ENCODE data around the gene EWSR1.

EWSR1 gene

DNA sequence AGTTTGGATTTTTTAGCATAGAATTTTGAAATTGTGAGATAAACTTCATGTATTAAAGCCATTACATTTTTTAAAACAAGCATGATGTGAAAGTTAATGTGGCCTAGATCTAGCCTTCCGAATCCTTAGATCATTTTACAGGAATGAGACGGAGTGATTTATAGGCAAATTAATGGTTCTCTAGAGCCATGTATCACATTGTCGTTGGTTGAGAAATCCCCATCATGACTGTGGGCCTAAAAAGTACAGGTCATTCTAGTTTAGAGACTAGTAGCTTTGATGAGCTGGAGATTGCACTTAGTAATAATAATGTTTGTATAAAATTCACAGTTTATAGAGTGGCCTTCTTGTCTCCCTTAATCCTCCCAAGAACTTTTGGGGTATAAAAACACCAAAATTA, 7.1 kb downstream of the EWSR1 start:
- ChIA-PET CTCF (interaction anchor here (0.7 to 1.8 kb wide), 2 partner anchors 84 to 278 kb away, joined by 3 to 4 read pairs; partner anchors contain the start of gene THOC5), POLR2A (no interaction called here)
- Histone ChIP-seq H3K4me1 (ENCODE audit: control insufficient read depth, insufficient read depth, low read length) (peaks cover 7% of the 10 kb centered on the region), H3K9me3 (ENCODE audit: control insufficient read depth, insufficient read depth, low read depth, low read length) (no peaks in the 10 kb centered on the region), H3K4me3 (ENCODE audit: low read depth, low read length) (no peak overlapping the region), H3K36me3 (ENCODE audit: control insufficient read depth in 2 of 2, insufficient read depth in 1 of 2, low read length in 2 of 2) (peaks cover 69 to 99% of the 10 kb centered on the region in 2 experiments), H3K27ac (ENCODE audit: extremely low read depth, low read depth, low read length) (no peak overlapping the region)
- TF ChIP-seq, protein P1, sequence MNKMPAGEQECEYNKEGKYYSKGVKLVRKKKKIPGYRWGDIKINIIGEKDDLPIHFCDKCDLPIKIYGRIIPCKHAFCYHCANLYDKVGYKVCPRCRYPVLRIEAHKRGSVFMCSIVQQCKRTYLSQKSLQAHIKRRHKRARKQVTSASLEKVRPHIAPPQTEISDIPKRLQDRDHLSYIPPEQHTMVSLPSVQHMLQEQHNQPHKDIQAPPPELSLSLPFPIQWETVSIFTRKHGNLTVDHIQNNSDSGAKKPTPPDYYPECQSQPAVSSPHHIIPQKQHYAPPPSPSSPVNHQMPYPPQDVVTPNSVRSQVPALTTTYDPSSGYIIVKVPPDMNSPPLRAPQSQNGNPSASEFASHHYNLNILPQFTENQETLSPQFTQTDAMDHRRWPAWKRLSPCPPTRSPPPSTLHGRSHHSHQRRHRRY (tag by site-specific recombination; IDR thresholded peaks at IDR 0.05), result no peak
- TF ChIP-seq, protein P2, sequence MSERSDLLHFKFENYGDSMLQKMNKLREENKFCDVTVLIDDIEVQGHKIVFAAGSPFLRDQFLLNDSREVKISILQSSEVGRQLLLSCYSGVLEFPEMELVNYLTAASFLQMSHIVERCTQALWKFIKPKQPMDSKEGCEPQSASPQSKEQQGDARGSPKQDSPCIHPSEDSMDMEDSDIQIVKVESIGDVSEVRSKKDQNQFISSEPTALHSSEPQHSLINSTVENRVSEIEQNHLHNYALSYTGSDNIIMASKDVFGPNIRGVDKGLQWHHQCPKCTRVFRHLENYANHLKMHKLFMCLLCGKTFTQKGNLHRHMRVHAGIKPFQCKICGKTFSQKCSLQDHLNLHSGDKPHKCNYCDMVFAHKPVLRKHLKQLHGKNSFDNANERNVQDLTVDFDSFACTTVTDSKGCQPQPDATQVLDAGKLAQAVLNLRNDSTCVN (tag by site-specific recombination; optimal IDR thresholded peaks at IDR 0.05), result no peak
- TF ChIP-seq ZNF391 (tag by site-specific recombination; IDR thresholded peaks at IDR 0.05; ENCODE audit: borderline replicate concordance, low read depth), result no peak
- TF ChIP-seq ZNF777 (tag by site-specific recombination; IDR thresholded peaks at IDR 0.05; ENCODE audit: borderline replicate concordance), result no peak
- TF ChIP-seq, protein P3, sequence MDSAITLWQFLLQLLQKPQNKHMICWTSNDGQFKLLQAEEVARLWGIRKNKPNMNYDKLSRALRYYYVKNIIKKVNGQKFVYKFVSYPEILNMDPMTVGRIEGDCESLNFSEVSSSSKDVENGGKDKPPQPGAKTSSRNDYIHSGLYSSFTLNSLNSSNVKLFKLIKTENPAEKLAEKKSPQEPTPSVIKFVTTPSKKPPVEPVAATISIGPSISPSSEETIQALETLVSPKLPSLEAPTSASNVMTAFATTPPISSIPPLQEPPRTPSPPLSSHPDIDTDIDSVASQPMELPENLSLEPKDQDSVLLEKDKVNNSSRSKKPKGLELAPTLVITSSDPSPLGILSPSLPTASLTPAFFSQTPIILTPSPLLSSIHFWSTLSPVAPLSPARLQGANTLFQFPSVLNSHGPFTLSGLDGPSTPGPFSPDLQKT (IDR thresholded peaks at IDR 0.05; ENCODE audit: borderline replicate concordance, low read depth, low read length), result no peak
- TF ChIP-seq ZNF76 (tag by site-specific recombination; IDR thresholded peaks at IDR 0.05; ENCODE audit: borderline replicate concordance, low read depth), result no peak
- no peak for TF ChIP-seq ZBTB7A (tag by site-specific recombination; IDR thresholded peaks at IDR 0.05; ENCODE audit: low read depth)
- no peak for TF ChIP-seq GFI1B (tag by site-specific recombination; IDR thresholded peaks at IDR 0.05)
- no peak for TF ChIP-seq ZNF624 (tag by site-specific recombination; IDR thresholded peaks at IDR 0.05)
- TF ChIP-seq ZNF266 (tag by site-specific recombination; IDR thresholded peaks at IDR 0.05; ENCODE audit: low read depth), result no peak
- peak; percentile 43 for TF ChIP-seq SP7 (tag by site-specific recombination; IDR thresholded peaks at IDR 0.05)
- TF ChIP-seq ZNF501 (tag by site-specific recombination; IDR thresholded peaks at IDR 0.05), result no peak
- no peak for TF ChIP-seq ZNF792 (tag by site-specific recombination; IDR thresholded peaks at IDR 0.05)
- no peak for TF ChIP-seq ZNF791 (tag by site-specific recombination; IDR thresholded peaks at IDR 0.05)
- TF ChIP-seq PRDM6 (tag by site-specific recombination; IDR thresholded peaks at IDR 0.05), result peak; percentile 34; the same call in 1 of the 2 replicates
- TF ChIP-seq ZNF629 (tag by site-specific recombination; IDR thresholded peaks at IDR 0.05), result no peak

DNA sequence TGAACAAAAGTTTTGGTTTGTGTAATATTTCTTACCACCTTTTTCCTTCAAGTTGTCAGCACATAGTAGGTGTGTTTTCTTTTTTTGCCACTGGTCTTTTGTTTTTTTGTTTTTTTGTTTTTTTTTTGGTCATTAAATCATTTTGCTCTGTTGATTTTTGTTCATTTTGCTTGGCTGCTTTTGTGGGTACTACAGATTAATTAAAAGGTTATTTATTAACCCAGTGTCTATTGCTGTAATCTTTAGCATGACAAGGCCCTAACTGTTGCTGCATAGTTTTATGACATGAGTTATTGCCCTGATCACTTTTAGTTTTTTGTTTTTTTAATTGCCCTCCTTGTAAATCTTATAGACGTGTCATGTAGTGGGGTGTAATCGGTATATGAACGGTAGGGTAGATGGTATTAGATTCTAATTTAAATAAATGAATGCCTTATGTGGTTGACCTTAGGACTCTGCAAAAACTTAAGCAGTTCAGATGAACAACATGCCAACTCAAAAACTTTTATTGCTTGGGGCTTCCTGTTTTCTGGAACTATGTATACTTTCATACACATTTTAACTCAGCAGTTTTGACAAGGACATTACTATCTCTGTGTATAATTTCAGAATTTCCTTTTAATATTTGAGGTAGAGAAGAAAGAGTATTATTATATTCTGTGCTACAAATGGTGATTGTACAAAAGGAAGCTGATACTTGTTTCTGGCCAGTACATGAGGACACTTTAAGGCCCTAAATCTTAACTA, 7.9 kb downstream of the EWSR1 start:
- CTCF ChIA-PET, result interaction anchor here (0.6 to 0.7 kb wide), 2 partner anchors 189 to 278 kb away, joined by 3 read pairs; partner anchors contain the start of gene THOC5
- no peaks in the 10 kb centered on the region for H3K9me3 ChIP-seq (ENCODE audit: control insufficient read depth, insufficient read depth, low read depth, low read length)
- H3K27ac ChIP-seq (ENCODE audit: extremely low read depth, low read depth, low read length), result peak overlapping the region; percentile 14; the same call in 1 of the 2 replicates
- peaks cover 3% of the 10 kb centered on the region for H3K4me1 ChIP-seq (ENCODE audit: control insufficient read depth, insufficient read depth, low read length)
- H3K4me3 ChIP-seq (ENCODE audit: low read depth, low read length), result no peak overlapping the region
- POLR2A ChIA-PET, result interaction anchor here (1.0 to 1.8 kb wide), 2 partner anchors 9 to 11 kb away, joined by 3 to 12 read pairs; no protein-coding TSS in a partner anchor
- peaks cover 76 to 97% of the 10 kb centered on the region in 2 experiments for H3K36me3 ChIP-seq (ENCODE audit: control insufficient read depth in 2 of 2, insufficient read depth in 1 of 2, low read length in 2 of 2)
- no peak for TF ChIP-seq ZBTB49 (tag by site-specific recombination; IDR thresholded peaks at IDR 0.05; ENCODE audit: low read depth)
- TF ChIP-seq, protein P4, sequence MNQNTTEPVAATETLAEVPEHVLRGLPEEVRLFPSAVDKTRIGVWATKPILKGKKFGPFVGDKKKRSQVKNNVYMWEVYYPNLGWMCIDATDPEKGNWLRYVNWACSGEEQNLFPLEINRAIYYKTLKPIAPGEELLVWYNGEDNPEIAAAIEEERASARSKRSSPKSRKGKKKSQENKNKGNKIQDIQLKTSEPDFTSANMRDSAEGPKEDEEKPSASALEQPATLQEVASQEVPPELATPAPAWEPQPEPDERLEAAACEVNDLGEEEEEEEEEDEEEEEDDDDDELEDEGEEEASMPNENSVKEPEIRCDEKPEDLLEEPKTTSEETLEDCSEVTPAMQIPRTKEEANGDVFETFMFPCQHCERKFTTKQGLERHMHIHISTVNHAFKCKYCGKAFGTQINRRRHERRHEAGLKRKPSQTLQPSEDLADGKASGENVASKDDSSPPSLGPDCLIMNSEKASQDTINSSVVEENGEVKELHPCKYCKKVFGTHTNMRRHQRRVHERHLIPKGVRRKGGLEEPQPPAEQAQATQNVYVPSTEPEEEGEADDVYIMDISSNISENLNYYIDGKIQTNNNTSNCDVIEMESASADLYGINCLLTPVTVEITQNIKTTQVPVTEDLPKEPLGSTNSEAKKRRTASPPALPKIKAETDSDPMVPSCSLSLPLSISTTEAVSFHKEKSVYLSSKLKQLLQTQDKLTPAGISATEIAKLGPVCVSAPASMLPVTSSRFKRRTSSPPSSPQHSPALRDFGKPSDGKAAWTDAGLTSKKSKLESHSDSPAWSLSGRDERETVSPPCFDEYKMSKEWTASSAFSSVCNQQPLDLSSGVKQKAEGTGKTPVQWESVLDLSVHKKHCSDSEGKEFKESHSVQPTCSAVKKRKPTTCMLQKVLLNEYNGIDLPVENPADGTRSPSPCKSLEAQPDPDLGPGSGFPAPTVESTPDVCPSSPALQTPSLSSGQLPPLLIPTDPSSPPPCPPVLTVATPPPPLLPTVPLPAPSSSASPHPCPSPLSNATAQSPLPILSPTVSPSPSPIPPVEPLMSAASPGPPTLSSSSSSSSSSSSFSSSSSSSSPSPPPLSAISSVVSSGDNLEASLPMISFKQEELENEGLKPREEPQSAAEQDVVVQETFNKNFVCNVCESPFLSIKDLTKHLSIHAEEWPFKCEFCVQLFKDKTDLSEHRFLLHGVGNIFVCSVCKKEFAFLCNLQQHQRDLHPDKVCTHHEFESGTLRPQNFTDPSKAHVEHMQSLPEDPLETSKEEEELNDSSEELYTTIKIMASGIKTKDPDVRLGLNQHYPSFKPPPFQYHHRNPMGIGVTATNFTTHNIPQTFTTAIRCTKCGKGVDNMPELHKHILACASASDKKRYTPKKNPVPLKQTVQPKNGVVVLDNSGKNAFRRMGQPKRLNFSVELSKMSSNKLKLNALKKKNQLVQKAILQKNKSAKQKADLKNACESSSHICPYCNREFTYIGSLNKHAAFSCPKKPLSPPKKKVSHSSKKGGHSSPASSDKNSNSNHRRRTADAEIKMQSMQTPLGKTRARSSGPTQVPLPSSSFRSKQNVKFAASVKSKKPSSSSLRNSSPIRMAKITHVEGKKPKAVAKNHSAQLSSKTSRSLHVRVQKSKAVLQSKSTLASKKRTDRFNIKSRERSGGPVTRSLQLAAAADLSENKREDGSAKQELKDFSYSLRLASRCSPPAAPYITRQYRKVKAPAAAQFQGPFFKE (tag by site-specific recombination; IDR thresholded peaks at IDR 0.05; ENCODE audit: borderline replicate concordance), result no peak
- TF ChIP-seq SCRT1 (tag by site-specific recombination; IDR thresholded peaks at IDR 0.05; ENCODE audit: borderline replicate concordance), result peak; percentile 48; the same call in 1 of the 2 replicates

All from HEK293 (cell line).